AG04450 (cell line): ENCODE measurements around the gene DYRK2. TPM values are rescaled to one million over a fixed set of nuclear protein-coding genes. Genes with fewer than 3 reads are reported as not detected.

Experiments
- CTCF ChIA-PET: fragments of 300-600, 350-600 bp; formaldehyde crosslinking; extraction: SDS; loops from one replicate; lab custom pipeline; 2022; ENCODE audit warnings: antibody characterized with exemption, inconsistent platforms; lab: Charles Lee
- POLR2A ChIA-PET: fragments of 350-600 bp; formaldehyde crosslinking; extraction: SDS; loops from one replicate; lab custom pipeline; 2021; ENCODE audit warnings: antibody characterized with exemption, inconsistent platforms; lab: Yijun Ruan, JAX
- DNase-seq: peaks from one replicate; pipeline ENCODE4 v3.0.0-alpha.2; 2011; ENCODE audit warnings: low read depth, low spot score
- H3K27ac ChIP-seq: one replicate; pipeline ENCODE4 v1.5.1; 2012; ENCODE audit warnings: low read depth, low read length, control low read depth
- H3K27me3 ChIP-seq: one replicate; pipeline ENCODE4 v1.6.0; 2012; ENCODE audit warnings: low read length; ENCODE audit not compliant: control insufficient read depth, insufficient read depth
- H3K4me3 ChIP-seq: 2 replicates; pipeline ENCODE4 v1.5.1; 2011; ENCODE audit warnings: mild to moderate bottlenecking, low read depth, low read length, control low read depth
- H3K9me3 ChIP-seq: 2 replicates; pipeline ENCODE4 v1.5.1; 2012; ENCODE audit warnings: low read length; ENCODE audit not compliant: control insufficient read depth, insufficient read depth
- polyA plus RNA-seq: library from polyadenylated mRNA; depleted of rRNA; stranded (reverse); fragments of >200 nt; gene quantifications from 2 replicates; pipeline ENCODE4 v1.2.3, GENCODE V29; 2011
- TF ChIP-seq, protein P1 (sequence below): IDR thresholded peaks from 2 replicates; pipeline ENCODE4 v1.5.1; 2011; ENCODE audit warnings: low read depth, low read length, control low read depth, inconsistent platforms

The DYRK2 gene
- polyA plus RNA-seq, 1 experiment, result 15.3 TPM

GRCh38 chr12:67661311-67662021 is 12.9 kb downstream of the DYRK2 start:
- no peaks in the 10 kb centered on the region for H3K27me3 ChIP-seq
- TF ChIP-seq, protein P1, sequence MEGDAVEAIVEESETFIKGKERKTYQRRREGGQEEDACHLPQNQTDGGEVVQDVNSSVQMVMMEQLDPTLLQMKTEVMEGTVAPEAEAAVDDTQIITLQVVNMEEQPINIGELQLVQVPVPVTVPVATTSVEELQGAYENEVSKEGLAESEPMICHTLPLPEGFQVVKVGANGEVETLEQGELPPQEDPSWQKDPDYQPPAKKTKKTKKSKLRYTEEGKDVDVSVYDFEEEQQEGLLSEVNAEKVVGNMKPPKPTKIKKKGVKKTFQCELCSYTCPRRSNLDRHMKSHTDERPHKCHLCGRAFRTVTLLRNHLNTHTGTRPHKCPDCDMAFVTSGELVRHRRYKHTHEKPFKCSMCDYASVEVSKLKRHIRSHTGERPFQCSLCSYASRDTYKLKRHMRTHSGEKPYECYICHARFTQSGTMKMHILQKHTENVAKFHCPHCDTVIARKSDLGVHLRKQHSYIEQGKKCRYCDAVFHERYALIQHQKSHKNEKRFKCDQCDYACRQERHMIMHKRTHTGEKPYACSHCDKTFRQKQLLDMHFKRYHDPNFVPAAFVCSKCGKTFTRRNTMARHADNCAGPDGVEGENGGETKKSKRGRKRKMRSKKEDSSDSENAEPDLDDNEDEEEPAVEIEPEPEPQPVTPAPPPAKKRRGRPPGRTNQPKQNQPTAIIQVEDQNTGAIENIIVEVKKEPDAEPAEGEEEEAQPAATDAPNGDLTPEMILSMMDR, result no peak
- CTCF ChIA-PET, result interaction anchor here (0.9 to 2.0 kb wide), 3 partner anchors 282 to 379 kb away, joined by 3 to 10 read pairs (median 3); no protein-coding TSS in a partner anchor
- DNase-seq, result no peak
- H3K27ac ChIP-seq, result no peak overlapping the region
- POLR2A ChIA-PET, result interaction anchor here (1.8 kb wide), 1 partner anchor 13 kb away, joined by 5 read pairs; the partner anchor contains the start of gene DYRK2
- no peak overlapping the region for H3K4me3 ChIP-seq
- no peaks in the 10 kb centered on the region; the same call in 1 of the 2 replicates for H3K9me3 ChIP-seq

GRCh38 chr12:67662910-67663538 is 14.5 kb downstream of the DYRK2 start:
- Histone ChIP-seq H3K9me3 (no peaks in the 10 kb centered on the region; the same call in 1 of the 2 replicates), H3K27ac (peak overlapping the region; percentile 42), H3K4me3 (no peak overlapping the region), H3K27me3 (no peaks in the 10 kb centered on the region)
- CTCF ChIA-PET, result interaction anchor here (0.6 to 1.9 kb wide), 7 partner anchors 10 to 392 kb away, joined by 3 to 6 read pairs (median 4); partner anchors contain the start of gene DYRK2
- peak; percentile 69 for DNase-seq
- TF ChIP-seq, protein P1, result peak; percentile 20
- POLR2A ChIA-PET, result interaction anchor here (1.8 kb wide), 1 partner anchor 15 kb away, joined by 5 read pairs; the partner anchor contains the start of gene DYRK2

DNA sequence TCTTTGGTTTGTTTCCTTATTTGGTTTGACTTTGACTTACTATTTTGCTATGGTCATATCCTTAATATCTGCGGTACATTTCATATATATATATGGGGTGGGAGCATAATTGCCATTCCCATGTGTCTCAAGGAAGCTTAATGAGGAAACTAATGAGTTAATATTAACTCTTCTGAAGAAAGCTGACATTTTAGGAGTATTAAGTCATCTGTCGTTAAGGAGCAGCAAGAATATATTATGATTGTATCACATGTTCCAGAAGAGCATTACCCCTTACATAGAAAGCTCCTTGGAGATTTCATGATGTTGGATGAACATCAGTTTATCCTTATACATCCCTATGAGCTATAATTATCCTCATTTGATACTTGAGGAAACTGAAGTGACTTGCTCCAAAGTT is 15.6 kb downstream of the DYRK2 start:
- no peaks in the 10 kb centered on the region for H3K9me3 ChIP-seq
- ChIA-PET CTCF (interaction anchor here (0.9 to 1.2 kb wide), 3 partner anchors 18 to 308 kb away, joined by 3 to 8 read pairs (median 3); no protein-coding TSS in a partner anchor), POLR2A (no interaction called here)
- TF ChIP-seq, protein P1, result no peak
- H3K27ac ChIP-seq, result no peak overlapping the region
- H3K4me3 ChIP-seq, result no peak overlapping the region
- no peaks in the 10 kb centered on the region for H3K27me3 ChIP-seq
- no peak for DNase-seq

GRCh38 chr12:67665679-67666078 is 17.1 kb downstream of the DYRK2 start:
- TF ChIP-seq, protein P1, result no peak
- Histone ChIP-seq H3K27me3 (no peaks in the 10 kb centered on the region), H3K9me3 (no peaks in the 10 kb centered on the region), H3K27ac (no peak overlapping the region), H3K4me3 (no peak overlapping the region)
- no peak for DNase-seq
- CTCF ChIA-PET, result no interaction called here
- POLR2A ChIA-PET, result no interaction called here

GRCh38 chr12:67666605-67667004 is 18.1 kb downstream of the DYRK2 start:
- DNase-seq, result no peak
- POLR2A ChIA-PET, result no interaction called here
- TF ChIP-seq, protein P1, result no peak

More at GRCh38 chr12:67666605-67667004, 18.1 kb downstream of the DYRK2 start:
- Histone ChIP-seq H3K4me3 (no peak overlapping the region), H3K27ac (no peak overlapping the region), H3K9me3 (no peaks in the 10 kb centered on the region), H3K27me3 (no peaks in the 10 kb centered on the region)
- CTCF ChIA-PET, result no interaction called here
